ENCODE measurements around the gene SHKBP1. TPM values are rescaled to one million over a fixed set of nuclear protein-coding genes. Genes with fewer than 3 reads are reported as not detected.

The SHKBP1 gene
- total and polyA plus RNA-seq, 9 of the 15 experiments (the other 6 are each of a cell fraction or from before 2014, with no cell fraction given), result 1.2 to 58.1 (median 22.3) TPM

- TF ChIP-seq RBM22 (IDR thresholded peaks at IDR 0.05; ENCODE audit: low read depth, low read length, poor library complexity, severe bottlenecking) (no peak), TGIF2 (CRISPR knock-in tag; IDR thresholded peaks at IDR 0.05) (no peak)
Measured at GRCh38 chr19:40578442-40578908, 1.8 kb downstream of the SHKBP1 start (continued).

- CTCF ChIA-PET (ENCODE audit: low intra/inter-chr PET ratio), result no interaction called here
- no peak for FAIRE-seq
- WGBS (ENCODE audit: insufficient coverage, low coverage, missing lambda C conversion rate), result 94% methylated on average over 13 of the region's 13 CpGs
Measured at GRCh38 chr19:40580619-40581018, 3.9 kb downstream of the SHKBP1 start.

GRCh38 chr19:40581531-40581930, 4.9 kb downstream of the SHKBP1 start:
- no peak overlapping the region for H3K4me3 ChIP-seq
- peaks cover 7% of the 10 kb centered on the region; the same call in 2 of the 3 replicates for H3K79me2 ChIP-seq (ENCODE audit: control insufficient read depth, insufficient read depth, low read length)
- no peaks in the 10 kb centered on the region for H3K9me1 ChIP-seq (ENCODE audit: control insufficient read depth, insufficient read depth, low read length)
- no peak for DNase-seq (ENCODE audit: extremely low read depth in 1 of 4, low spot score in 3 of 4)
- H3K27me3 ChIP-seq (ENCODE audit: control insufficient read depth in 2 of 2, insufficient read depth in 2 of 2, low read length in 2 of 2), result no peaks in the 10 kb centered on the region
- WGBS (ENCODE audit: insufficient coverage, low coverage, missing lambda C conversion rate), result 77% methylated on average over 5 of the region's 5 CpGs
- no peaks in the 10 kb centered on the region for H4K20me1 ChIP-seq (replicated peaks; ENCODE audit: control insufficient read depth, insufficient read depth, low read length)
- H2AFZ ChIP-seq (ENCODE audit: low read depth, low read length), result no peak overlapping the region
- no peak overlapping the region for H3K9ac ChIP-seq (ENCODE audit: insufficient read depth in 1 of 2, low read depth in 2 of 2, low read length in 2 of 2)
- BruUV-seq (replicated peaks), result no TSS peak
- no peak overlapping the region for H3K27ac ChIP-seq (ENCODE audit: extremely low read depth, low read depth, low read length)
- peaks cover 17 to 34% of the 10 kb centered on the region in 2 experiments for H3K4me1 ChIP-seq (replicated peaks in 1 of 2; ENCODE audit: control insufficient read depth in 2 of 2, insufficient read depth in 2 of 2, low read length in 2 of 2)
- no peak for FAIRE-seq
- peaks cover 21% of the 10 kb centered on the region; the same call in 1 of the 3 replicates for H3K36me3 ChIP-seq (ENCODE audit: control insufficient read depth, insufficient read depth, low read length)
- ATAC-seq, result no peak
- intact Hi-C loops (cut with micrococcal nuclease), result no loop called here
- in situ Hi-C loops (cut with MboI), result no loop called here
- CTCF ChIA-PET (ENCODE audit: low intra/inter-chr PET ratio), result no interaction called here
- no peaks in the 10 kb centered on the region for H3K9me3 ChIP-seq (replicated peaks; ENCODE audit: control insufficient read depth, insufficient read depth, low read depth, low read length)
- POLR2A ChIA-PET, result no interaction called here
- TF ChIP-seq KDM1A (IDR thresholded peaks at IDR 0.05) (peak; percentile 64 to 84; a peak in 3 of 4 replicates), ZNF79 (CRISPR knock-in tag; IDR thresholded peaks at IDR 0.05; ENCODE audit: low read depth) (no peak), ZNF121 (CRISPR knock-in tag; conservative IDR thresholded peaks at IDR 0.05) (peak; percentile 59; the same call in 1 of the 2 replicates)
- no peak overlapping the region for H3K4me2 ChIP-seq (ENCODE audit: insufficient read depth, low read length)

More at GRCh38 chr19:40580619-40581018, 3.9 kb downstream of the SHKBP1 start:
- ATAC-seq (no peak), DNase-seq (ENCODE audit: extremely low read depth in 1 of 4, low spot score in 3 of 4) (no peak)
- H2AFZ ChIP-seq (ENCODE audit: low read depth, low read length), result no peak overlapping the region
- no peak overlapping the region for H3K4me3 ChIP-seq
- H3K4me1 ChIP-seq (replicated peaks in 1 of 2; ENCODE audit: control insufficient read depth in 2 of 2, insufficient read depth in 2 of 2, low read length in 2 of 2), result peaks cover 17 to 42% of the 10 kb centered on the region in 2 experiments
- no peak overlapping the region for H3K4me2 ChIP-seq (ENCODE audit: insufficient read depth, low read length)
- peaks cover 7% of the 10 kb centered on the region; the same call in 2 of the 3 replicates for H3K79me2 ChIP-seq (ENCODE audit: control insufficient read depth, insufficient read depth, low read length)
- POLR2A ChIA-PET, result interaction anchor here (0.6 kb wide), 1 partner anchor 31 kb away, joined by 3 read pairs; no protein-coding TSS in a partner anchor
- in situ Hi-C loops (cut with MboI), result no loop called here
- H3K9me3 ChIP-seq (replicated peaks; ENCODE audit: control insufficient read depth, insufficient read depth, low read depth, low read length), result no peaks in the 10 kb centered on the region
- H3K9me1 ChIP-seq (ENCODE audit: control insufficient read depth, insufficient read depth, low read length), result no peaks in the 10 kb centered on the region
- H3K36me3 ChIP-seq (ENCODE audit: control insufficient read depth, insufficient read depth, low read length), result peaks cover 21% of the 10 kb centered on the region; the same call in 1 of the 3 replicates
- H3K27ac ChIP-seq (ENCODE audit: extremely low read depth, low read depth, low read length), result peak overlapping the region; percentile 44; the same call in 2 of the 3 replicates
- intact Hi-C loops (cut with micrococcal nuclease), result no loop called here
- no peaks in the 10 kb centered on the region for H3K27me3 ChIP-seq (ENCODE audit: control insufficient read depth in 2 of 2, insufficient read depth in 2 of 2, low read length in 2 of 2)
- no TSS peak for BruUV-seq (replicated peaks)
- H3K9ac ChIP-seq (ENCODE audit: insufficient read depth in 1 of 2, low read depth in 2 of 2, low read length in 2 of 2), result peak overlapping the region in 1 of 2 experiments; percentile 79; a peak in 2 of 4 replicates
- no peaks in the 10 kb centered on the region for H4K20me1 ChIP-seq (replicated peaks; ENCODE audit: control insufficient read depth, insufficient read depth, low read length)
- TF ChIP-seq RBFOX2 (IDR thresholded peaks at IDR 0.05; ENCODE audit: low read depth, low read length) (0 out of 2 replicates have a peak, but pooled peaks have one; percentile 14), TGIF2 (CRISPR knock-in tag; IDR thresholded peaks at IDR 0.05) (no peak)

Measured in K562 (cell line).